MM.1S (cell line): ENCODE results near the gene VPS13A.

Experiments
- DNase-seq: peaks from one replicate; pipeline ENCODE4 v3.0.0-alpha.2; 2015
- H2AFZ ChIP-seq: fragments of 300-600 bp; sonication (generic); 2 replicates; pipeline ENCODE4 v1.6.0; 2016; ENCODE audit warnings: antibody characterized with exemption, low read length
- H3F3A ChIP-seq: fragments of 300-600 bp; sonication (generic); 2 replicates; pipeline ENCODE4 v1.6.1; 2016; ENCODE audit warnings: mild to moderate bottlenecking, antibody characterized with exemption, low read length, moderate library complexity, mixed read lengths; ENCODE audit not compliant: insufficient read depth
- H3K27ac ChIP-seq: fragments of 300-600 bp; sonication (generic); 2 replicates; pipeline ENCODE4 v1.5.1; 2016; ENCODE audit warnings: mild to moderate bottlenecking, low read length
- H3K27me3 ChIP-seq: fragments of 300-600 bp; sonication (generic); replicated peaks from 2 replicates; pipeline ENCODE4 v1.6.0; 2016; ENCODE audit warnings: low read length; ENCODE audit not compliant: insufficient read depth
- H3K36me3 ChIP-seq: fragments of 300-600 bp; sonication (generic); replicated peaks from 2 replicates; pipeline ENCODE4 v1.6.1; 2016; ENCODE audit warnings: mild to moderate bottlenecking, low read length, mixed read lengths; ENCODE audit not compliant: insufficient read depth
- H3K4me1 ChIP-seq: fragments of 300-600 bp; sonication (generic); 2 replicates; pipeline ENCODE4 v1.6.1; 2016; ENCODE audit warnings: low read length, mixed read lengths
- H3K4me2 ChIP-seq: fragments of 300-600 bp; sonication (generic); 2 replicates; pipeline ENCODE4 v1.6.0; 2016; ENCODE audit warnings: low read depth, low read length
- H3K4me3 ChIP-seq: fragments of 300-600 bp; sonication (generic); 2 replicates; pipeline ENCODE4 v1.5.1; 2016; ENCODE audit warnings: low read length, mixed read lengths
- H3K79me2 ChIP-seq: fragments of 300-600 bp; sonication (generic); 2 replicates; pipeline ENCODE4 v1.6.1; 2016; ENCODE audit warnings: mixed run types, low read length, mixed read lengths
- H3K9ac ChIP-seq: fragments of 300-600 bp; sonication (generic); 2 replicates; pipeline ENCODE4 v1.6.1; 2016; ENCODE audit warnings: low read length, mixed read lengths
- H3K9me2 ChIP-seq: fragments of 300-600 bp; sonication (generic); replicated peaks from 2 replicates; pipeline ENCODE4 v1.6.1; 2016; ENCODE audit warnings: mild to moderate bottlenecking, low read length, mixed read lengths; ENCODE audit not compliant: insufficient read depth
- H3K9me3 ChIP-seq: fragments of 300-600 bp; sonication (generic); replicated peaks from 2 replicates; pipeline ENCODE4 v1.6.1; 2016; ENCODE audit warnings: mild to moderate bottlenecking, low read length, mixed read lengths; ENCODE audit not compliant: insufficient read depth
- H4K20me1 ChIP-seq: fragments of 300-600 bp; sonication (generic); 2 replicates; pipeline ENCODE4 v1.6.1; 2016; ENCODE audit warnings: mild to moderate bottlenecking, low read length, moderate library complexity, mixed read lengths; ENCODE audit not compliant: insufficient read depth
- CTCF ChIP-seq: fragments of 300-600 bp; sonication (generic); IDR thresholded peaks from 2 replicates; pipeline ENCODE4 v1.5.1; 2016; ENCODE audit warnings: antibody characterized with exemption, low read length, mixed read lengths
- EZH2 ChIP-seq: fragments of 300-600 bp; sonication (generic); optimal IDR thresholded peaks from 2 replicates; pipeline ENCODE3; 2017; ENCODE audit warnings: low read depth, mild to moderate bottlenecking, antibody characterized with exemption, low read length, mixed read lengths
- EZH2phosphoT487 ChIP-seq: fragments of 300-600 bp; sonication (generic); IDR thresholded peaks from 2 replicates; pipeline ENCODE4 v1.6.1; 2018; ENCODE audit warnings: antibody characterized with exemption, low read length

The VPS13A gene

DNA sequence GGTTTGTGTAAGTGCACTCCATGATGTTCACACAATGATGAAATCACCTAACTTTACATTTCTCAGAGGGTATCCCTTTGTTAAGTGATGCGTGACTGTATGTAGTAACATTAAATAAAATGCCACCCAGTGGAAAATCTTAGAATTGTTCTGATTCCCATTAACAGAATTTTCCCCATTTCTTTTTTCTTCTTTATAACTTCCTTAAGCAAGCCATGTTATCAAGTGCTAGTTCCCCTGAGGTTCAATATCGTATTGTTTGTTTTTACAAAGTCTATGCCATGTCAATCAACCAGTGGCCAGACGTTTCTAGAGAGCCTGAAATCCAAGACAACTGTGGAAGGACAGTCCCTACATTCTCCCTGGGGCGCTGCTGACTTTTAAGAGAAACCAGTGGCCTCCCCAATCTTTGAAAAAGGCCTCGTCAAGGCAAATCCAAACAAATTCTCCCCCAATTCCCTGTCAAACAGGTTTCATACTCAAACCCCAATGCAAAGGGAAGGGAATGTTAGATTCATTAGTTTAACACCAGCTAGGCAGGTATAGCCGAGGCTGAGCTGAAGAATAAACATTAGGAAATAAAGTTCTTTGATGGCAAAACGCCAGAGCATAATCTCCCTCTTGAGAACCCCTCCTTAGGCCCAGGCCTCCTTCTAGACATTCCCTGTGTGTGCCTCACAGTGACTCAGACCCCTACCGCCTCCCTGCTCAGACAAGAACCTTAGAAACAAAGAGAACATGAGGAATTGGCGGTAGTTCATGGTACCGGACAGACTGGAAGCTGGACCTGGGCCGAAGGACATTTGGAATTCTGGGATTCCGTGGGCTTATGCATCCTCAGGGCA is 272.1 kb downstream of the VPS13A start:
- H4K20me1 ChIP-seq, result no peaks in the 10 kb centered on the region
- H3K9ac ChIP-seq, result no peak overlapping the region
- H3F3A ChIP-seq, result no peaks in the 10 kb centered on the region
- H3K36me3 ChIP-seq, result no peaks in the 10 kb centered on the region
- no peak overlapping the region for H3K4me3 ChIP-seq
- no peak for DNase-seq
- H3K4me2 ChIP-seq, result no peak overlapping the region
- no peaks in the 10 kb centered on the region for H3K9me3 ChIP-seq
- no peaks in the 10 kb centered on the region for H3K79me2 ChIP-seq
- no peak overlapping the region for H2AFZ ChIP-seq
- no peak overlapping the region for H3K27ac ChIP-seq
- H3K27me3 ChIP-seq, result no peaks in the 10 kb centered on the region
- no peaks in the 10 kb centered on the region for H3K4me1 ChIP-seq
- TF ChIP-seq EZH2phosphoT487 (no peak), EZH2 (no peak), CTCF (no peak)
- no peaks in the 10 kb centered on the region for H3K9me2 ChIP-seq

DNA sequence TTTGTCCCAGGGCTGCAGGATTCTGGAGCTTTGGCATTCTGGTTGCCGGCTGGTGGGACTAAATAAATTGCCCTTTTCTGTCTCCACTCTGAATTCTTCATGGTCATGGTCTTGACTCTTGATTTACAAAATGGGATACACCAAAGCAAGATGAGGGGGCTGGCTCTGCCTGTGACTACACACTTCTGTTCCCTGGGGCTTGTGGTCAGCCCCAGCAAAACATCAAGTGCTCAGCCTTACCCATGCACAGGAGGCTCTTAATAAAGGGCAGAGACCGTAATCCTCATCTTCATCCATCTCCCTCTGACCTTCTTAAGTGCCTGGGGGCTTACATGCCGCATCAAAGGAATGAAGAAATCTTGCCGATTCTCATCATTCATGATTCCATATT is 272.7 kb downstream of the VPS13A start:
- no peaks in the 10 kb centered on the region for H3K79me2 ChIP-seq
- no peaks in the 10 kb centered on the region for H3K4me1 ChIP-seq
- no peaks in the 10 kb centered on the region for H3K36me3 ChIP-seq
- H4K20me1 ChIP-seq, result no peaks in the 10 kb centered on the region
- no peaks in the 10 kb centered on the region for H3K9me3 ChIP-seq
- no peak for TF ChIP-seq EZH2
- TF ChIP-seq EZH2phosphoT487, result no peak
- TF ChIP-seq CTCF, result no peak
- no peaks in the 10 kb centered on the region for H3K9me2 ChIP-seq
- no peaks in the 10 kb centered on the region for H3F3A ChIP-seq
- no peak overlapping the region for H3K4me3 ChIP-seq
- no peak for DNase-seq
- H3K9ac ChIP-seq, result no peak overlapping the region
- no peak overlapping the region for H3K27ac ChIP-seq
- no peak overlapping the region for H3K4me2 ChIP-seq
- H3K27me3 ChIP-seq, result no peaks in the 10 kb centered on the region
- no peak overlapping the region for H2AFZ ChIP-seq

- no peaks in the 10 kb centered on the region for H3F3A ChIP-seq
- H2AFZ ChIP-seq, result no peak overlapping the region
- H4K20me1 ChIP-seq, result no peaks in the 10 kb centered on the region
- no peak overlapping the region for H3K4me2 ChIP-seq
- H3K4me1 ChIP-seq, result no peaks in the 10 kb centered on the region
- H3K9me2 ChIP-seq, result no peaks in the 10 kb centered on the region
- TF ChIP-seq EZH2 (no peak), EZH2phosphoT487 (no peak), CTCF (no peak)
- H3K79me2 ChIP-seq, result no peaks in the 10 kb centered on the region
- H3K9ac ChIP-seq, result no peak overlapping the region
- no peaks in the 10 kb centered on the region for H3K36me3 ChIP-seq
- no peaks in the 10 kb centered on the region for H3K9me3 ChIP-seq
- H3K4me3 ChIP-seq, result no peak overlapping the region
- H3K27me3 ChIP-seq, result no peaks in the 10 kb centered on the region
- DNase-seq, result no peak
- no peak overlapping the region for H3K27ac ChIP-seq
These were observed 274.2 kb downstream of the VPS13A start for GRCh38 chr9:77451507-77451906.
